ENCODE data around the gene XAB2.

XAB2 gene

DNA sequence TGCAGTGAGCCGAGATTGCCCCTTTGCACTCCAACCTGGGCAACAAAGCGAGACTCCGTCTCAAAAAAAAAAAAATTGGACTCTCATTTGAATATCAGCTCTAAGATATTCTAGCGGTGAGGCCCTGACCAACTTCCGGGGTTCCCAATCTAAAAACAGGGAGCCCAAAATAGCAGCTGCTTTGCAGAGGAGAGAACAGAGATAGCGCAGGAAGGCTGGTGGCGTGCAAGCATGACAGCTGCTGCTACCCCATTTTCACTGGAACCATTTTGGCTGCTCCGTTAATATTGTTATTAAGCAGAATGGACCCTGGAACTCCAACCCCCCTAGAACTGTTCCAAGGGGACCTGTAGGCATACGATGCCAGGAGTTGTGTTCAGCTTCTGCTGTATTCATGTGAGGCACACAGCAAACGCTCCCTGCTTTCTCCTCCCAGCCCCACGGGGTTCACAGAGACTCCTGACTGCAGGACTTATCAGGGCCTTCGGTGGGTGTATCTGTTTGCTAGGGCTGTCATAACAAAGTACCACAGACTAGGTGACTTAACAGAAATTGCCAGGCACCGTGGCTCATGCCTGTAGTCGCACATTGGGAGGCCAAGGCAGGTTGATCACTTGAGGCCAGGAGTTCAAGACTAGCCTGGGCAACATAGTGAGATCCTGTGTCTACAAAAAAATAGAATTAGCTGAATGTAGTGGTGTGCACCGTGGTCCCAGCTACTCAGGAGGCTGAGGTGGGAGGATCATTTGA, 19.1 kb upstream of the XAB2 start:
- DNase-seq = no peak

DNA sequence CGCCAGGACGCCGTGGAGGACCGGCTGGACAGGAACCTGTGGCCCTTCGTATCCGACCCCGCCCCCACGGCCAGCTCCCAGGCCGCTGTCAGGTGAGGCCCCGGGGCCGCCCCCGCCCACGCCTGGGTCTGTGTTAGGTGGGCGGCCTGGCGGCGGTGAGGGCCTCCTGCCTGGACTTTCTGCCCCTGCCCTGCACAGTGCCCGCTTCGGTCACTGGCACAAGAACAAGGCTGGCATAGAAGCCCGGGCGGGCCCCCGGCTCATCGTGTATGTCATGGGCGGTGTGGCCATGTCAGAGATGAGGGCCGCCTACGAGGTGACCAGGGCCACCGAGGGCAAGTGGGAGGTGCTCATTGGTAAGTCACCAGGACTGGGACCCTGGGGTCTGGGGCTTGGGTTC, 17.8 kb upstream of the XAB2 start:
- no peak for DNase-seq

DNA sequence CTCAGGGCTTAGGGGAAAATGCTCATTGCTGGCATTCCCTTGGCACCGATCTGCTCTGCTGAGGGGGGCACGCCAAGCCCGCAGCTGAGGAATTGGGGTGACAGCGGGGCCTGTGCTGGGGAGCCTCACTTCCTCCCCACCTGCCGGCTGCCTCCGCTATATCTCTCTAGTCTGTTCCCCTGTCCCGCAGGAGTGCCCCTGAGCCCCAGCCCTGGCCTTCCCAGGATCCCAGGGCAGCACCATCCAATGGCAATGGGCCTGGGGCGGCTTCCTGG, 17.0 kb upstream of the XAB2 start:
- DNase-seq = no peak

DNA sequence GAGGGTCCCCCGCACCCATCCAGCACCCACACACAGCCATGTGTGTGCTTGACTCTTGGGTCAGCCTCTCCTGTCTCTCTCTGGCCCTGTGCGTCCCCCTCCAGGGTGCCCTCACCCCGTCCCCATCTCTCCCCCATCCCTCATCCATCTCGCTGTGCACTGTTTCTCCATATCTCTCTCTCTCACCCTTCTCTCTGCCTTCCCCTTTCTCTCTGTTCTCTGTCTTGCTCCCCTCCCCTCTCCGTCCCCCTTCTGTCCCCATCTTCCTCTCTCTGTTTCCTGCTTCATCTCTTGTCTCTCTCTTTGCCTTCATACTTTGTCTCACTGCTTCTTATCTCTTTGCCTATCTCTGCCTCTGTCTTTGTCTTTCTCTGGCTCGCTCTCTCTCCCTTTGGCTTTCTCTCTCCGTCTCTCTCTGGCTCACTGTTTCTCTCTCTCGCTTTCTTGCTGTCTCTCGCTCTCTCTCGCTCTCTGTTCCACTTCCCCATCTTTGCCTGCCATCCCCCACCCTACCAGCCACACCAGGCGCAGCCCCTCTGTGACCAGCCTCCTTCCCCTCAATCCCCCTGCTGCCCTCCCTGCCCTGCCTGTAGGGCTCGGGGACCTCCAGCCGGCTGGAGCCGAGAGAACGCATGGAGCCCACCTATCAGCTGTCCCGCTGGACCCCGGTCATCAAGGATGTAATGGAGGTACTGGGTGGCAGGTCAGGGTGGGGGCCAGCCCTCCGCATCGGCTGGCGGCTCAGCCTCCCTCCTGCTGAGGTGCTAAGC, 16.5 kb upstream of the XAB2 start:
- DNase-seq = no peak

DNA sequence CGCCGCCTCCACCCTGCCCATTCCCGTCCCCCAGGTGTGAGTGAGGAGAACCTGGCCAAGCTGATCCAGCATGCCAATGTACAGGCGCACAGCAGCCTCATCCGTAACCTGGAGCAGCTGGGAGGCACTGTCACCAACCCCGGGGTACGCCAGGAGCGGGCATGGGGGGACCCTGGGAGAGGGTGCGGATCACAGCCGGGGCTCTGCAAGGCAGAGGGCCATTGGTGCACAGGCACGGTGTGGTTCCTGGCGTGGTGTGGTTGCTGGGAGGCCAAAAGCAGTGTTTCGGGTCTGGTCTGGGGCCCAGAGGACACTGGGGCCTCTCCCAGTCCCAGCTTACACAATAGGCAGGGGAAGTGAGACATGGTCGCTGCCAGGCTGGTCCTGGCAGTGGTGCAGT, 15.8 kb upstream of the XAB2 start:
- no peak for DNase-seq

DNA sequence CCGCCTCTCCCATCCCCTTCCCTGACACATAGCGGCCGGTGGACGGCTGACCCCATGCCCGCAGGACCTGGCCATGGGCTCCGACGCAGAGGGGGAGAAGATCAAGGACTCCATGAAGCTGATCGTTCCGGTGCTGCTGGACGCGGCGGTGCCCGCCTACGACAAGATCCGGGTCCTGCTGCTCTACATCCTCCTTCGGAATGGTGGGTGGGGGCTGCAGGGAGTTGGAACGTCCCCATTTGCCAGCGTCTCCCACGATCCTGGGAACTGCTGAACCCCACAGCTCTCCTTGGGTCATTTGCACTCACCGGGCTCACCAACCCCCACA, 15.2 kb upstream of the XAB2 start:
- DNase-seq = no peak

DNA sequence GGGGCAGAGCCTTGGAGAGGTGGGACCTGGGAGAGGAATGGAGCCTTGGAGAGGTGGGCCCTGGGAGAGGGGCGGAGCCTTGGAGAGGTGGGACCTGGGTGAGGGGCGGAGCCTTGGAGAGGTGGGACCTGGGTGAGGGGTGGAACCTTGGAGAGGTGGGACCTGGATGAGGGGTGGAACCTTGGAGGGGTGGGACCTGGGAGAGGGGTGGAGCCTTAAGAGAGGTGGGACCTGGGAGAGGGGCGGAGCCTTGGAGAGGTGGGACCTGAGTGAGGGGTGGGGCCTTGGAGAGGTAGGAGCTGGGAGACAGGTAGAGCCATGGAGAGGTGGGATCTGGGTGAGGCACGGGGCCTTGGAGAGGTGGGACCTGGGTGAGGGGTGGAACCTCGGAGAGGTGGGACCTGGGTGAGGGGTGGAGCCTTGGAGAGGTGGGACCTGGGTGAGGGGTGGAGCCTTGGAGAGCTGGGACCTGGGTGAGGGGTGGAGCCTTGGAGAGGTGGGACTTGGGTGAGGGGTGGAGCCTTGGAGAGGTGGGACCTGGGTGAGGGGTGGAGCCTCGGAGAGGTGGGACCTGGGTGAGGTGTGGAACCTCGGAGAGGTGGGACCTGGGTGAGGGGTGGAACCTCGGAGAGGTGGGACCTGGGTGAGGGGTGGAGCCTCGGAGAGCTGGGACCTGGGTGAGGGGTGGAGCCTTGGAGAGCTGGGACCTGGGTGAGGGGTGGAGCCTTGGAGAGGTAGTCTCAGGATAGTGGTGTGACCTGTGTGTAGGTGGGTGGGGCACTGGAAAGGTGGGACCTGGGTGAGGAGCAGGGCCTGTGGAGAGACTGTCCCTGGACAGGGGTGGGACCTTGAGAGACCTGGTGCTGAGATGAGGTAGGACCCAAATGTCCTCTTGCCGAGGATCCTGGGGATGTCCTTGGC, 14.5 kb upstream of the XAB2 start:
- DNase-seq = peak; percentile 45

DNA sequence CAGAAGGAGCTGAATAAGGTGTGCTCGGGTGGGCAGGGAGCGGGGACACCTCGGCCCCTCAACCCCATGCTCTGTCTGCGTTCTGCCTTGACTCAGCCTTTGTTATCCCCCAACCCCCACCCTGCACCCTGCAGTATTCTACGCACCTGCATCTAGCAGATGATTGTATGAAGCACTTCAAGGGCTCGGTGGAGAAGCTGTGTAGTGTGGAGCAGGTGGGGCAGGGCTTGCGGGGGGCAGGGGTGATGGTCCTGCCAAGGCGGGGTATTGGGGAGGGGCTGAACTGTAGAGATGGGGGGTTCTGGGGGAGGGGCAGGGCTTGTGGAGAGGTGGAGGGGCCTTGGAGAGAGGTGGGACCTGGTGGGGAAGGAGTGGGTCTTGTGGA, 13.7 kb upstream of the XAB2 start:
- no peak for DNase-seq

DNA sequence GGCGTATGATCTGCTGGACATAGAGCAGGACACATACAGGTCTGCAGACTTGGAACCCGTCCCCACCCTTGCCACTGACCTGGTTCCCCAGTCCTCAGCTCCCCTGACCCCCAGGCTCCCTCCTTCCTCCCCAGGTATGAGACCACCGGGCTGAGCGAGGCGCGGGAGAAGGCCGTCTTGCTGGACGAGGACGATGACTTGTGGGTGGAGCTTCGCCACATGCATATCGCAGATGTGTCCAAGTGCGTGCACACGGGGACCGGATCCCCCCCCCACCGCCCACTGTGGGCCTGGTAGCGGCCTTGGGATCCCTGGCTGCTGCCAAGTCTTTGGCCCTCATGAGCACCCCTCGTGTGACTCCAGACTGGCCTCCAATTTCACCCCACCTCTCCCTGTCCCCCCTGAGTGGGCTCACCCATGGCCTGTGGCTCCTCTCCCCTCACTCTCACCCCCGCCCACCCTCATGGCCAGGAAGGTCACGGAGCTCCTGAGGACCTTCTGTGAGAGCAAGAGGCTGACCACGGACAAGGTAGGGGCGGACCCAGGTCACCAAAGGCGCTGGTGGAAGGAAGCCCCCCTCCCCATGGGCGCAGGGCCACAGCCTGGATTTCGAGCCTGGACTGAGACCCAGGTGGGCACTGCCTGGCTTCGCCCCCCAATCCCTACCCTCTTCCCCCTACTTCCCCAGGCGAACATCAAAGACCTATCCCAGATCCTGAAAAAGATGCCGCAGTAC, 13.1 kb upstream of the XAB2 start:
- DNase-seq = no peak

DNA sequence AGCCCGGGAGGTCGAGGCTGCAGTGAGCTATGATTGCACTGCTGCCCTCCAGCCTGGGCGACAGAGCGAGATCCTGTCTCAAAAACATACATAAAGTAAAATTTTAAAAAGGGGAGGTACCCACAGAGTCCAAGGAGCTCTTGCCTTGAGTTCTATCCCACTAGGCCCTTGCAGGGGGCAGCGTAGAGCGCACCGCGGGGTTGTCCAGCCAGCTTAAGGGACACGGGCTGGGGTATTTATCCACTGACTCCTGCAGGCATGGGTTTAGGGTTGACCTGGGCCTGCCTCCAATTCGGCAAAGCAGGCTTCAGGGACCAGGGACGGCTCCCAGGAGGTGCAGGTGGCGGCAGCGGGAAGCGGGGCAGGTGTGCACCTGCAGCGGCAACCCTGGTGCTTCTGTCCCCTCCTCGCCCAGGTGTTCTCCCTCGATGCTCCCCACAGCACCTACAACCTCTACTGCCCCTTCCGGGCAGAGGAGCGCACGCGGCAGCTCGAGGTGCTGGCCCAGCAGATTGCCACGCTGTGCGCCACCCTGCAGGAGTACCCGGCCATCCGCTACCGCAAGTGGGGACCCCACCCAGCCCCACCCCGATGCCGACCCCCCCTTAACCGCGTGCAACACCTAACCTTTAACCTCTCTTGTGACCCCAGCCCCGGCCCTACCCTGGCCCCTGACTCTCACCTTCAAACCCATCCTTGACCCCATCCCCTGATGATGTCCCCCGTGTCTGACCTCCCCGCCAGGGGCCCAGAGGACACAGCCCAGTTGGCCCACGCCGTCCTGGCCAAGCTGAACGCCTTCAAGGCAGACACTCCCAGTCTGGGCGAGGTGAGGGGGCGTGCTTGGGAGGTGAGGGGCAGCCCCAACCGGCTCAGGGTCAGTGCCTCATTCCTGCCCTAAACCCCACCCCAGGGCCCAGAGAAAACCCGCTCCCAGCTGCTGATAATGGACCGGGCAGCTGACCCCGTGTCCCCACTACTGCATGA, 12.2 kb upstream of the XAB2 start:
- DNase-seq = no peak

DNA sequence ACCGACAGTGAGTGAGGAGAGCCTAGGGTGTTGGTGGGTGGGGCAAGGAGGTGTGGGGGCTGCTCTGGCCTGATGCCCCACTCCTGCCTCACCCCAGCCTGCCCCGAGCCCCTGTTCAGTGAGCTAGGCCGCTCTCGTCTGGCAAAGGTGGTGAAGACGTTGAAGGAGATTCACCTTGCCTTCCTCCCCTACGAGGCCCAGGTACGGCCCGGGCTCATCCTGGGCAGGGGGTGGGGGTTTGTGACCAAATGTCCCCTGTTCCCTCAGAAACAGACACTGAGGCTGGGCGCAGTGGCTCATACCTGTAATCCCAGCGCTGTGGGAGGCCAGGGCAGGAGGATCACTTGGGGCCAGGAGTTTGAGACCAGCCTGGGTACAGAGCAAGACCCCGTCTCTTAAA, 11.5 kb upstream of the XAB2 start:
- DNase-seq = no peak

DNA sequence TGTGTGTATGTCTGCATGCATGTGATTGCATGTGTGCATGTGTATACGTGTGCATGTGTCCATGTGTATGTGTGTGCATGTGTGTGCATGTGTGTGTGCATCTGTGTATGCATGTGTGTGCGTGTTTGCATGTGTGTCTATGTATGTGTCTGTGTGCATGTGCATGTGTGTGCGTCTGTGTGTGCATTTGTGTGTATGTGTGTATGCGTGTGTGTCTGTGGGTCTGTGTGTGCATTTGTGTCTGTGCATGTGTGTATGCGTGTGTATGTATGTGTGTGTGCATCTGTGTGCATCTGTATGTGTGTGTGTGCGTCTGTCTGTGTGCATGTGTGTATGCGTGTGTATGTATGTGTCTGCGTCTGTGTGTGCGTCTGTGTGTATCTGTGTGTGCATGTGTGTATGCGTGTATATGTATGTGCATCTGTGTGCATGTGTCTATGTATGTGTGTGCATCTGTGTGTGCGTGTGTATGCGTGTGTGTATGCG, 10.6 kb upstream of the XAB2 start:
- DNase-seq = no peak

DNA sequence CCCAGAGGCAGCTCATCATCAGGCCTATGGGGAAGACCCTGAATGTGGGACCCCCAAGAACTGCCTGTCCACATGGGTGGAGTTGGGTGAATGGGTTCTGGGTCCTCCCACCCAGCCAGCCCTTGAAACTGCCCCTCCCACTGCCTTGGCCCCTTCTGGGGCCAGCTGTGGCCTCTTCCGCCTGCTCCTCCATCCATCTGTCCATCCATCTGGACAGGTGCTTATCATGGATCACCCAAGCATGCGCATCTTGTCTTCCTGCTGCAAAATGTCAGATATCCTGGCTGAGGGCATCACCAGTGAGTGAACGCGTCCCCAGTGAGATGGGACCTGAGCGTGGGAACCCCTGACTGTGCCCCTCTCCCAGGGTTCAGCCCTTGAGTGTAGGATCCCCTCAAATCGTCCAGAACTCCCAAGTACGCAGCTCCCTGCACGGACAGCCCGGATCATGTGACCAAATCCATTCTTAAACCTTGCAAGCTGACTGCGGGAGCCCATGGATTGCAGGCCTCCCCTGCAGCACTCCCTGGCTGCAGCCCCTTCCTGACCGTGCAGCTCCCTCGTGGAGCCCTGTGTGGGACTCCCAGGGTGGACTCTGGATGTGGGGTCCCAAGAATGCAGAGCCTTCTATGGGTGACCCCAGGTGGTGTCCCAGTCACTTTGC, 9.6 kb upstream of the XAB2 start:
- DNase-seq = no peak

DNA sequence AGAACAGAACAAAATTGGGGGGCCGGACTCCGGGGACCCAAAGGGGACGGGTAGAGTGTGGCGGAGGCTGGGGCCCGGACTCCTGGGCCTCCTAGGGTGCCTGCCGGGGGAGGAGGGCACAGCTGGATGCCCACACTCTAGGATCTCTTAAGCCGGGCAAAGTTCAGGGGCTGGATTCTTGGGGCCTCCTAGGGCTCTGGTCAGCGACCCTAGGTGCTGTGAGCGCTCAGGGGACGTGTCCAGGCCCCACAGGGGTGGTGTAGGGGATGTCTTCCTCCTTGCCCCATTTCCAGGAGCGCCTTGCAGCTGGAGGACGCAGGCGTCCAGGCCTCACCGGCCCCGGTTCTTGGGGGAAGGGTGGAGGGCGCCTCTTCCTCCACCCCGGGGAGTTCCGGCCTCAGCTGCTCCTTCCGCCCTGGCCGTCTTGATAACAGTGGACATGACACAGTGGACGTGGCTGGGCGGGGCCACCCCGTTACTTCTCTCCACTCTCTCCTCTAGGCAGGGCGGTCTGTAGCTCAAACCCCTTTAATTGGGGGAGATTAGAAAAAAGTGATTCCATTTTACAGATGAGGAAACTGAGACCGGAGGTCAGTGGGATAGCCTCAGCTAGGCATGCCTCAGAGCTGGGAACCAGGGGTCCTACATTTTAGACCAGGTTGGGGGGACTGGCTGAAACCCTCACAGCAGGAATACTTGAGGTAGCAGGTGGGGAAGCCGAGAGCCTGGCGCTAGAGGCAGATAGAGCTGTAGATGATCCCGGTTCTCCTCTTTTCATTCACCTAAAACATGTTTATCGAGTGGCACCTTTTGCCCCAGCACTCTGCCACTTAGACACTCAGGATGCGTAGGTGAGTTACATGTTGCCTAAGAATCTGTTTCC, 8.3 kb upstream of the XAB2 start:
- peak; percentile 27 for DNase-seq

DNA sequence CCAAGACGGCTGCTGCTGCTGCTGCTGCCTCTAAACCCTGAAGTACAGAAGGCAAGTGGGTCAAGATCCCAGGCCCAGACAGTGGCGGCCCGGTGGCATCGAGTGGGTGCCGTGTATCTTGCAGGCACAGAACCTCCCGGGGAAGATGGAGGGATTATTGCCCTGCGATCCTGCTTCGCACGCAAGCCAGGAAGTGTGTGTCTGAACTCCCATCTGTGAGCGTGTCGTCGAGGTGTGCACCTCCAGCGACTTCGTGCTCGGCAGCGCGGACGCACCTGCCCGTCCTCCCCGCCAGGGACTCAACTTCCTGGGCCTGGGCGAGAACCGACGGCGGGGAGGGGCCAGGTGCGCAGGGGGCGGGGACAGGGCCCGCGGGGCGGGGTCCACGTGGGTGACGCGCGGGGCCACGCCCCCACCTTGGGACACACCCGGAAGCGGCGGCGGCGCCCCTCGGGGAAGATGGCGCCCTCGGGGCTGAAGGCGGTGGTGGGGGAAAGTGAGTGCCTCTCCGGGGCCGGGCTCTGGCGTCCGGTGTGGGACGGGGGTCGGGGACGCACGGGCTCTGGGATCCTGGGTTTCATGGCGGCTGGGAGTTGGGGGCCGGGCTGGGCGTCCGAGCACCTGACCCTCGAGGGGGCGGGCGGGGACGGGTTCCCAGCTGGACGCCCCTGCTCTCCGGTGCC, 7.5 kb upstream of the XAB2 start, which contains the start of gene STXBP2:
Gene STXBP2, plus strand, starts transcription at position 420 of the 683 bp plus-strand sequence. Its CDS starts 40 bp downstream, at position 460.
- DNase-seq = peak; percentile 95

DNA sequence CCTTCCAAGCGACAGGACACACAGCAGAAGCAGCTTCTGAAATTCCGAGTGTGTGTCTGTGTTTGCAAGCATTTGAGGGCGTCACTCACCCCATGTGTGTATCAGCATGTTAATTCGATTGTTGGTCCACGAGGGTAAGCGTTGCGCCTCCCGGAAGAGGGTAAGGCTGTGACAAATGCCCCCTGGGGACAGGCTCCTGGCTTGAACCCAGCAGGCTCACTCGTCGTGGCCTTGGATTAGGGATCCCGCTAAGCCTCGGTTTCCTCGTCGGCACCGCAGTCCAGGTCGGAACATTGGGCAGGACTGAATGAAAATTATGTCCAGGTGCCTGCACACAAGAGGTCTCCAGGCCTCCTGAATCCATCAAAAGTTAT, 7.0 kb upstream of the XAB2 start:
- DNase-seq = no peak

DNA sequence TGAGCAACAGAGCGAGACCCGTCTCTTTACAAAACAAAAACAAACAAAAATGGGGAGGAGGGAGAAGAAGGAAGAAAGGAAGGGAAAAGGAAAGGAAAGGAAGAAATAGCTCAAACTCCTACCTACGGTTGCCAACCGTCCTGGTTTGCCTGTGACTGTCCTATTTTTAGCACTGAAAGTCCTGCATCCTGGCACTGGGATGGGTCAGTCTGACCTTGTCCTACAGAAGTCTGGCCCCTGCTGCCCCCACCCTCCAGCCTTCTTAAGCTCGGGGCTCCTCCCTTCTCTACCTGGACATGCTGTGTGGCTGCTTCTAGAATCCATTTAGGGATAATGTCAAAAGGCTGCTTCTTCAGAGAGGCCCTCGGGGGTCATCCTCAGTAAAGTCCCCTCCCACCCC, 6.3 kb upstream of the XAB2 start:
- no peak for DNase-seq

DNA sequence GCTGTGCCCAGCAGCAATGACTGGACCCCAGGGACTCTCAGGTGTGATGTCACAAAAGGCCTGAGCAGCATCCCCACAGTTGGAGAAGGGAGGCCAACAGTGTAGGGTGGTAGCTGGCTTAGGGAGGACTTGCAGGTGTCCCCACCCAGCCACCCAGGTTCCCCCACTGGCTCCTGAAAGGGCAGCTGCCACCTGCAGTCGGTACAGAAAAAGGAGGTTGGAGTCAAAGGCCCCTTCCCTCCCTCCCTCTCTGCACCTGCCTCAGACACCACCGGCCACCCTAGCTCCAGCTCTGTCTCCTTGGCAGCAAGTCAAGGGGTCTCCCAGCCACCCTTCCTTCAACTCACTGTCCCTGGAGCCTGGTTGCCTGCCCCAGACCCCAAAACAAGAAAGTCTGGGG, 4.4 kb upstream of the XAB2 start, which contains the start of gene PCP2:
Gene PCP2, minus strand, starts transcription at position 22 of the 400 bp plus-strand sequence. CDS start 262 bp downstream, outside the sequence.
- no peak for DNase-seq
